ENCODE measurements around the gene SLIT3.

SLIT3 gene

GRCh38 chr5:169094586-169095409 lies 206.1 kb downstream of the SLIT3 start:
- Histone ChIP-seq H3K4me2 (ENCODE audit: low read depth, low read length, poor library complexity, severe bottlenecking) (no peak overlapping the region), H3K27ac (ENCODE audit: low read depth, low read length) (no peak overlapping the region), H3K27me3 (ENCODE audit: low read length) (no peaks in the 10 kb centered on the region), H3K9me3 (ENCODE audit: insufficient read depth, low read length) (no peaks in the 10 kb centered on the region), H3K9ac (ENCODE audit: low read length) (no peak overlapping the region), H3K9me2 (replicated peaks; ENCODE audit: insufficient read depth, low read length) (no peaks in the 10 kb centered on the region), H3K36me3 (ENCODE audit: low read length) (no peaks in the 10 kb centered on the region), H3K79me2 (ENCODE audit: insufficient read depth, low read length) (no peaks in the 10 kb centered on the region), H3F3A (ENCODE audit: insufficient read depth) (no peaks in the 10 kb centered on the region), H2AFZ (ENCODE audit: low read depth, low read length, severe bottlenecking) (no peak overlapping the region), H3K4me3 (ENCODE audit: insufficient read depth, low read length, poor library complexity, severe bottlenecking) (no peak overlapping the region), H4K20me1 (ENCODE audit: low read depth, low read length) (no peaks in the 10 kb centered on the region)
- TF ChIP-seq EZH2phosphoT487 (conservative IDR thresholded peaks at IDR 0.05; ENCODE audit: low read length) (no peak), CTCF (IDR thresholded peaks at IDR 0.05; ENCODE audit: insufficient read depth, low read length, poor library complexity, severe bottlenecking) (no peak)

- TF ChIP-seq EZH2phosphoT487 (conservative IDR thresholded peaks at IDR 0.05; ENCODE audit: low read length) (no peak), CTCF (IDR thresholded peaks at IDR 0.05; ENCODE audit: insufficient read depth, low read length, poor library complexity, severe bottlenecking) (no peak)
- H3K27me3 ChIP-seq (ENCODE audit: low read length) = no peaks in the 10 kb centered on the region
- no peaks in the 10 kb centered on the region for H3F3A ChIP-seq (ENCODE audit: insufficient read depth)
- H4K20me1 ChIP-seq (ENCODE audit: low read depth, low read length) = no peaks in the 10 kb centered on the region
- no peaks in the 10 kb centered on the region for H3K36me3 ChIP-seq (ENCODE audit: low read length)
- no peak overlapping the region for H3K4me3 ChIP-seq (ENCODE audit: insufficient read depth, low read length, poor library complexity, severe bottlenecking)
- no peaks in the 10 kb centered on the region for H3K9me2 ChIP-seq (replicated peaks; ENCODE audit: insufficient read depth, low read length)
- no peak overlapping the region for H3K9ac ChIP-seq (ENCODE audit: low read length)
- no peak overlapping the region for H3K27ac ChIP-seq (ENCODE audit: low read depth, low read length)
- H2AFZ ChIP-seq (ENCODE audit: low read depth, low read length, severe bottlenecking) = no peak overlapping the region
- H3K9me3 ChIP-seq (ENCODE audit: insufficient read depth, low read length) = no peaks in the 10 kb centered on the region
- H3K79me2 ChIP-seq (ENCODE audit: insufficient read depth, low read length) = no peaks in the 10 kb centered on the region
- H3K4me2 ChIP-seq (ENCODE audit: low read depth, low read length, poor library complexity, severe bottlenecking) = no peak overlapping the region
Measured at GRCh38 chr5:169091396-169091980, 209.5 kb downstream of the SLIT3 start.

- H3K27ac ChIP-seq (ENCODE audit: low read depth, low read length) = no peak overlapping the region
- no peak overlapping the region for H3K4me2 ChIP-seq (ENCODE audit: low read depth, low read length, poor library complexity, severe bottlenecking)
- H3K9me3 ChIP-seq (ENCODE audit: insufficient read depth, low read length) = no peaks in the 10 kb centered on the region
- no peaks in the 10 kb centered on the region for H3K27me3 ChIP-seq (ENCODE audit: low read length)
- TF ChIP-seq EZH2phosphoT487 (conservative IDR thresholded peaks at IDR 0.05; ENCODE audit: low read length) (no peak), CTCF (IDR thresholded peaks at IDR 0.05; ENCODE audit: insufficient read depth, low read length, poor library complexity, severe bottlenecking) (no peak)
- H3K36me3 ChIP-seq (ENCODE audit: low read length) = no peaks in the 10 kb centered on the region
- H3K9me2 ChIP-seq (replicated peaks; ENCODE audit: insufficient read depth, low read length) = no peaks in the 10 kb centered on the region
- H3K9ac ChIP-seq (ENCODE audit: low read length) = no peak overlapping the region
- no peaks in the 10 kb centered on the region for H4K20me1 ChIP-seq (ENCODE audit: low read depth, low read length)
- H3F3A ChIP-seq (ENCODE audit: insufficient read depth) = no peaks in the 10 kb centered on the region
- H3K79me2 ChIP-seq (ENCODE audit: insufficient read depth, low read length) = no peaks in the 10 kb centered on the region
- no peak overlapping the region for H3K4me3 ChIP-seq (ENCODE audit: insufficient read depth, low read length, poor library complexity, severe bottlenecking)
- no peak overlapping the region for H2AFZ ChIP-seq (ENCODE audit: low read depth, low read length, severe bottlenecking)
Measured at GRCh38 chr5:169089343-169089742, 211.6 kb downstream of the SLIT3 start.

All from SU-DHL-6 (cell line).